Small intestine (tissue), 7 donors: Measurements from ENCODE around the gene DCLK1. TPM values are rescaled to one million over a fixed set of nuclear protein-coding genes. Genes with fewer than 3 reads are reported as not detected.

Experiments used
- DNase-seq, 2 donors: peaks; one replicate each; pipeline versions ENCODE4 v3.0.0 to v3.0.0-alpha.2; 2013
- FAIRE-seq: peaks from 2 replicates; lab custom pipeline; 2012; peaks lifted over from hg19 to GRCh38; lab: Jason Lieb, UNC
- H3K27ac ChIP-seq, 3 donors: one replicate each; pipeline ENCODE4 v1.5.1; 2013; ENCODE audit warnings: low read length in 2 of 3, mild to moderate bottlenecking in 2 of 3, control low read depth in 1 of 3, inconsistent platforms in 1 of 3, low read depth in 1 of 3, moderate library complexity in 1 of 3
- H3K27me3 ChIP-seq, 3 donors: one replicate each; pipeline ENCODE4 v1.6.1; 2013; ENCODE audit warnings: low read length in 3 of 3, inconsistent platforms in 1 of 3; ENCODE audit not compliant: control insufficient read depth in 3 of 3, insufficient read depth in 3 of 3
- H3K36me3 ChIP-seq, 3 donors: one replicate each; pipeline ENCODE4 v1.6.1; 2013; ENCODE audit warnings: low read length in 3 of 3, inconsistent platforms in 1 of 3, low read depth in 1 of 3, mild to moderate bottlenecking in 1 of 3, moderate library complexity in 1 of 3; ENCODE audit not compliant: control insufficient read depth in 3 of 3, insufficient read depth in 2 of 3
- H3K4me1 ChIP-seq, 3 donors: one replicate each; pipeline ENCODE4 v1.6.1; 2013; ENCODE audit warnings: low read length in 2 of 3, inconsistent platforms in 1 of 3, low read depth in 1 of 3, mild to moderate bottlenecking in 1 of 3, moderate library complexity in 1 of 3; ENCODE audit not compliant: control insufficient read depth in 3 of 3, insufficient read depth in 2 of 3
- H3K4me3 ChIP-seq, 3 donors: one replicate each; pipeline ENCODE4 v1.5.1; 2013; ENCODE audit warnings: low read length in 3 of 3, control low read depth in 1 of 3, inconsistent platforms in 1 of 3, low read depth in 1 of 3, mild to moderate bottlenecking in 1 of 3, moderate library complexity in 1 of 3
- H3K9me3 ChIP-seq, 2 donors: one replicate each; pipeline ENCODE4 v1.6.1; 2013; ENCODE audit warnings: low read depth in 1 of 2, low read length in 1 of 2; ENCODE audit not compliant: control insufficient read depth in 2 of 2, insufficient read depth in 1 of 2
- WGBS, 3 donors: extraction: QIAGEN DNeasy Blood & Tissue Kit; methylation state at CpG; one replicate each; pipeline ENCODE4 v1.1.7; 2013; 5-methylcytosine and 5-hydroxymethylcytosine counted together
- polyA plus RNA-seq, 4 donors: library from polyadenylated mRNA; stranded (reverse) in 3 of 4; unstranded in 1 of 4; fragments of 200-250 nt in 3 of 4; fragments of 120-200 nt in 1 of 4; gene quantifications; one replicate each; pipeline versions ENCODE4 v1.2.1 to v1.2.3, GENCODE V29; 2013
- donor health status: healthy with polysubstance abuse.
- donor health status: control.
- donor health status: control.
- donor health status: Bipolar disorder and iron deficiency.
- donor health status: healthy.

DCLK1 gene
- polyA plus RNA-seq, 4 donors: 0.54 to 4.9 (median 0.95) TPM; not detected in 1

DNA sequence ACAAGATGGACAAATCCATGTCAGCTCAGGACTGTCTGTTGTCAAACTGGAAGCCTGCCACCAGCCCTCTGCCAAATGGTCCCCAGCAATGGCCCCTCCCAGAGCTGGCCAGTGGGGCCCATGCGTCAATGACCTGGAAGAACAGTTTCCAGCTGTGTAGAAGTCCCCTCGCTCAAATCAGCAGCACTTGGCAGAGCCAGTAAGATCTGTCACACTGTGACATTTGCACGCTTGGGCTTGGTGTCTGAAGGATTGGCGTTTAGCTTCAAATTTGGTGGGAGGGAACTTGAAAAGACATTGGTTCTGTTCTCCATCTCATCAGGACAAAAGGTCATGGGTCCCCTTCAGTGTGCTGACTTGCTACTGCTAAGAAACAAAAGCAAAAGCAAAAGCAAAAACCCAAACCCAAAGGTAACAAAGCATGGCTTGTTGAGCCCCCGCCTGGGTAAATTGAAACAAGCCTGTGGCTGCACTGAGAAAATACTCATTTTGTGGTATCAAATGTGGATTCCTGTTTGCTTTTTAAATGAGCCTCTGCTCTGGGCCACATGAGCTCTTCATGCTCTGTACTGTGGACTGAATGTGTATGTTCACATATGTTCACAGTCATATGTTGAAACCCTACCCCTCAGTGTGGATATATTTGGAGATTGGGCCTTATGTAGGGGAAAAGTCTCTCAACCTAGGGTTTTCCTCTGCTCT lies 401.1 kb downstream of the DCLK1 start:
- Histone ChIP-seq H3K4me1 (no peaks in the 10 kb centered on the region), H3K27ac (no peak overlapping the region), H3K27me3 (no peaks in the 10 kb centered on the region), H3K36me3 (no peaks in the 10 kb centered on the region), H3K9me3 (no peaks in the 10 kb centered on the region), H3K4me3 (no peak overlapping the region)
- 60 to 70% (median 62%) methylated on average over 5 of the region's 5 CpGs for WGBS, 3 donors
- DNase-seq: no peak
- FAIRE-seq: no peak

DNA sequence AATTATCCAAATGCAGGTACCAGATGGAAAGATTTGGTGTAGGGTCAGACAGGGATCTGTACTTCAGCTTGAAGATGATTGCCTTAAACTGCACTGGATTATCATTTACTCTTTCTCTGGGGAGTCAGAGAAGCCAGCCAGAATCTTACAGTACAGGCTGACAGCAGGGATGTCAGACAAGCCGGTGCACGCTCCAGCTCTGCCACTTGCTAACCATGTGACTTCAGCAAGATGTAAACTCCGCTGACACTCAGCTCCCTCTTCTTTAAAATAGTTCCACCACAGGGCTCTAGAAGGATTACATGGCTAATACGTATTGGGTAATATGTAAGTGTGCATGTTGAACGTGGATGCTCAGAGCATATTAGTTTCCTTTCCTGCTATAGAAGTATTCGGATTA lies 403.3 kb downstream of the DCLK1 start:
- H3K36me3 ChIP-seq: no peaks in the 10 kb centered on the region
- WGBS, 3 donors: 66 to 86% (median 71%) methylated on average over 6 of the region's 6 CpGs

DNA sequence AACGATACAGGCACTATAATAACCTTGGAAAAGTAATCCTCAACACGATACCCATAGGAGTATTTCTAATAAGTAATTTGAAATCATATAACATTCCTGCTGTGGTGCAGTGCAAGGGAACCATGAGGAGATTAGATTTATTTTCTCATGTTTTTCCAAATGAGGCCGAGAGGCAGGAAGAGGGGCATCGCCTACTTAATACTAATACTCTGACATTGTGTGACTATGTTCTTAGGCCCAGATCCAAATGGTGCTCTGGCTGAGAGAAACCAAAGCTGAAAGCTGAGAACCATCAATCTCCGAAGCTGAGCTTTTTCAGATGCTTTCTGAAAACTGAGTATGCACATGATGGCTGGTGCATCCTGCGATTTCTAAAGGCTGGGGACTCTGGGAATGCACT lies 406.7 kb downstream of the DCLK1 start:
- WGBS, 3 donors: 69 to 74% (median 73%) methylated on average over 6 of the region's 6 CpGs
- no peak overlapping the region for H3K4me3 ChIP-seq
- FAIRE-seq (no peak), DNase-seq (no peak)
- no peaks in the 10 kb centered on the region for H3K36me3 ChIP-seq
- no peaks in the 10 kb centered on the region for H3K9me3 ChIP-seq
- no peak overlapping the region for H3K27ac ChIP-seq
- H3K4me1 ChIP-seq: no peaks in the 10 kb centered on the region
- H3K27me3 ChIP-seq: no peaks in the 10 kb centered on the region

More for the DNA sequence above, 403.3 kb downstream of the DCLK1 start:
- Histone ChIP-seq H3K4me3 (no peak overlapping the region), H3K4me1 (no peaks in the 10 kb centered on the region), H3K9me3 (no peaks in the 10 kb centered on the region), H3K27ac (no peak overlapping the region), H3K27me3 (no peaks in the 10 kb centered on the region)
- FAIRE-seq (no peak), DNase-seq (no peak)

DNA sequence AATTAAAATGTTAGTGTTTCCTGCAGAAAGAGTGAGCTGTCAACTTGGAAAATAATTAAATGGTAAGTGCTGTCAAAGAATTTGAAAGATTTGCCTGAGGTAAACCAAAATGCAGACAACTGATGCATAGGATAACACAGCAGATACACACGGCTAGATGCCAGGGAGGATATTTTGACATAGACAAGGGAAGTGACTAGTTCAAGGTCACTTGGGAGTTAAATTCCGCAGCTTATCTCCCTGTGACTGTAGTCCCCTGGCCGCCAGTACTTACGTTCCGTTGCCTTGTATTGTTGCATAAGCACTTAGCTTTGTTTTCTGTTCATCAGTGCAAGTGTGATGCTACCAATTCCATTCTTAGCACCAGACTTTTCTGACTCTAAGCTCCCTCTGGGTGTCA lies 407.4 kb downstream of the DCLK1 start:
- H3K9me3 ChIP-seq: no peaks in the 10 kb centered on the region
- no peaks in the 10 kb centered on the region for H3K27me3 ChIP-seq
- H3K4me3 ChIP-seq: no peak overlapping the region
- H3K27ac ChIP-seq: no peak overlapping the region
- FAIRE-seq: no peak
- H3K4me1 ChIP-seq: no peaks in the 10 kb centered on the region
- H3K36me3 ChIP-seq: no peaks in the 10 kb centered on the region
- no peak for DNase-seq
- 6 to 43% (median 21%) methylated on average over 5 of the region's 5 CpGs for WGBS, 3 donors

DNA sequence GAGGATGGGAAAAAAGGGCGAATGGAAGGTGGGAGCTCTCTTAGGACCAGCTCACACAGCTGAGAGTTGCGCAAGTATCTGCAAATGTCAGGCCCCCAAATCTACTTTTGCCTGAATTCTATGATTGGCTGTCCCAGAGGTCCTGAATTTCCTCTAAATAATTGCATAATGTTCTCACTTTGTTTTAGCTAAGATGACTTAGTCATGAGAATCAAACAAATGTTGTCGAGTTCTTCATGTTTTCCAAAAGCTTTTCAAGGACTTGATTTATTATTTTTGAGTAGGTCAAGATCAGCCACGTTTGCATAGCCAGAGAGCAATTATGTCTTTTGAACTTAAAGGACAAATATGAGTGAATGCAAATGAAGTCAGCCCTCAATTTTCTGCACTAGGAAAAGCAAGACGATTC lies 408.1 kb downstream of the DCLK1 start:
- no peaks in the 10 kb centered on the region for H3K4me1 ChIP-seq
- H3K27ac ChIP-seq: no peak overlapping the region
- DNase-seq: no peak

DNA sequence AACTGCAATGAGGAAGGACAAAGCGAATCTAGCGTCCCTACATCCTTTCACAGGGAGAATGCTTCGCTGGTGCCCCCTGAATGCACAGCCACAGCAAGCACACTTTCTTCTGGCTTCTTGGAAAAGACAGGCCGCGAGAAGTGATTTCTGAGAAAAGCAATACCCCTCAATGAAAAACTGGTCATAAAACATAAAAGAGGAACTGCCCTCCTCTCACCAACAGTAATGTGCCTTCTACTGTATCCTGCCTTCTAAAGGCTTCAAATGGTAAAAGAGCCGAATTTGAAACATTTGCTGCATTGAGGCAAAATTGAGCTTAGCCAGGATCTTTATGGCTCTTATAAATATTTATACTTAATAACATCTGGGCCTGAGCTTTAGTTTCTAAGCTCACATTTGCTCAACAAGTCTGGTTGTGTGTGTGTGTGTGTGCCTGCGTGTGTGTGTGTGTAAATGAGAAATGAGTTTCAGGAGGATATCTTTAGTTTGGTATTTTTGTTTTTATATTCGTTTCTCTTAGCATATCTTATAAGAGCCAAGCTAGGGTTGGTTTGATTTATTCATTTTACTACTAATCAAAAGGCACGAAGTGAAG lies 408.6 kb downstream of the DCLK1 start:
- no peak for FAIRE-seq

More for the DNA sequence above, 408.1 kb downstream of the DCLK1 start:
- no peak for FAIRE-seq
- Histone ChIP-seq H3K36me3 (no peaks in the 10 kb centered on the region), H3K4me3 (no peak overlapping the region), H3K27me3 (no peaks in the 10 kb centered on the region), H3K9me3 (no peaks in the 10 kb centered on the region)
- WGBS, 3 donors: 41 to 53% (median 46%) methylated on average over 5 of the region's 5 CpGs

DNA sequence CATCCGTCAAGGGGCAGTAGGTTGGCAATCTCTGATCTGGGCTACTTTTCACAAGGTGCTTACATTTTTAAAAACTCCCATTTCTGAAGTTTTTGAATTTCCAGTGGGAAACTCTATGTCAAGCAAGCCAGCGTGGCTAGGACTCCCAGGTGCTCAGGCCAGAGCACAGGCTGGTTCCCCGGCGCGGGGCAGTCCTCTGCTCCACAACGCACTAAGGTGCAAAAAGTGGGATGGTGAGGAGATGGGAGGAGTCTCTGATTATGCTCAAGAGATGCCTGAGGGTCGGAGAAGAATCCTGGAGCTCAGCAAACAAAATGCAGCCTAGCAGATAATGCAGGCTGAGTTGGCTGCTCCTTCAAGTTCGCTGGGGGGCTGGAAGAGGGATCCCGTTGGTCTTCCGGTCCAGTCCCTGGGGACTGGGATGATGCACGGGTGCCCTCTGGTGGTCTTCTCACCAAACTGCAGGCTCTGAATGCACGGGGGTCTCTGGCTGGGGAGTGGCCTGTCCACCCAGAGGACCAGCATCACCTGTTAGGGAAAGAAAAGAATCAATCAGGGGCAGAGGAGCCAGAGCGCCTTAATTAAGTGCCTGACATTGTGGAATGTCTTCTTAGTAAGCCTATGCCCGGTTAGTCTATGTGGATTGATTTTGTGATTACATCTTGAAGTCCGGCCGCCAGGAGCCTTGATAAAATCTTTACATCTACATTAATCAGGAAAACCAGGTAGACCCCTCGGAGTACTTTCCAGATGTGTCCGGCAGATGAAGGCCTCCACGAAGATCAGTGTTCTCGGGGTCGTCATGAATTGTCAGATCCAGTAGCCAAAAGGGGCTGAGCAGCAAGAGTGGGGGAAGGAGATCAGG lies 410.3 kb downstream of the DCLK1 start:
- peak; percentile 25 to 50 for DNase-seq
- Histone ChIP-seq H3K27me3 (no peaks in the 10 kb centered on the region), H3K36me3 (no peaks in the 10 kb centered on the region), H3K27ac (no peak overlapping the region), H3K9me3 (no peaks in the 10 kb centered on the region), H3K4me3 (no peak overlapping the region), H3K4me1 (no peaks in the 10 kb centered on the region)
- 36 to 43% (median 37%) methylated on average over 21 of the region's 21 CpGs for WGBS, 3 donors
- FAIRE-seq: no peak

More for the DNA sequence above, 408.6 kb downstream of the DCLK1 start:
- Histone ChIP-seq H3K9me3 (no peaks in the 10 kb centered on the region), H3K27ac (no peak overlapping the region), H3K4me3 (no peak overlapping the region), H3K4me1 (no peaks in the 10 kb centered on the region), H3K27me3 (no peaks in the 10 kb centered on the region), H3K36me3 (no peaks in the 10 kb centered on the region)
- WGBS, 3 donors: 46 to 65% (median 55%) methylated on average over 9 of the region's 9 CpGs
- DNase-seq: no peak

DNA sequence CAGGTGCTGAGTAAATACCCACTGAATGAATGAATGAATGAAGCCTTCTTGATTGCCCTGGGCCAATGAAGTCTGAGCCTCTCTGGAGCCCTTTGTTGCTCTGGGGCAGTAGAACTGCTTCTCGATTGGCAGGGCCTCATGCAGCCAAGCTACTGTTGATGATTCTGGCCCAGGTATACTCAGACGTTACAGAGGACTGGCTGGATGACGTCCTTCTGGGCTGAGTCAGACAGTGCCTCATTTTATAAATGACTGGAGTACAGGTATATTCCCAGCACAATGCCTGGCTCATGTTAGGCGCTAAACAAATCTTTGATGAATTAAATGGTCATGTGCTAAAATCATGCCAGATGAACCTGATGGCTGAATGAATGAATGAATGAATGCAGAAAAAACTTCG lies 410.9 kb downstream of the DCLK1 start:
- FAIRE-seq: no peak
- Histone ChIP-seq H3K4me3 (no peak overlapping the region), H3K9me3 (no peaks in the 10 kb centered on the region), H3K27me3 (no peaks in the 10 kb centered on the region), H3K27ac (no peak overlapping the region), H3K4me1 (no peaks in the 10 kb centered on the region), H3K36me3 (no peaks in the 10 kb centered on the region)
- WGBS, 3 donors: 56 to 75% (median 59%) methylated on average over 5 of the region's 5 CpGs
- DNase-seq: no peak
